Islet precursor cell (in vitro differentiated cells): ENCODE data around the gene MAP4K2.

Experiments
- DNase-seq: peaks from one replicate; pipeline ENCODE4 v3.0.0-alpha.2; 2018

The MAP4K2 gene

DNA sequence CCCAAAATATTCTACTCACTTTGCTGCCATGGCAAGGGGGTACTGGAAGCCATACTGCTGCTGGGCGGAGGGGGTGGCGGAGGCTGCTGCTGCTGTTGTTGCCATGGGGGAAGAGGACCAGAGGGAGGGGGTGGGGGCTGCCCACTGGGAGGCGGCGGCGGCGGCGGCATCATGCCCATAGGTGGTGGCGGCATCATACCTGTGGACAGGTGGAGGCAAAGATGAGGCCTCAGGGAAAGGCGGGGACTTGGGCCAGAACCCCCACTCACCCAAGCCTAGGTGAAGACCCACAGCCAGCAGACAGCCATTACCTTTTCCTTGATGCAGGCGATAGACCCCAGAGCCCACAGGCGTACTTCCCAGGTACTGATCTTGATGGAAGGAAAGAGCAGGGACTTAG lies 36.1 kb downstream of the MAP4K2 start:
- peak; percentile 45 for DNase-seq

DNA sequence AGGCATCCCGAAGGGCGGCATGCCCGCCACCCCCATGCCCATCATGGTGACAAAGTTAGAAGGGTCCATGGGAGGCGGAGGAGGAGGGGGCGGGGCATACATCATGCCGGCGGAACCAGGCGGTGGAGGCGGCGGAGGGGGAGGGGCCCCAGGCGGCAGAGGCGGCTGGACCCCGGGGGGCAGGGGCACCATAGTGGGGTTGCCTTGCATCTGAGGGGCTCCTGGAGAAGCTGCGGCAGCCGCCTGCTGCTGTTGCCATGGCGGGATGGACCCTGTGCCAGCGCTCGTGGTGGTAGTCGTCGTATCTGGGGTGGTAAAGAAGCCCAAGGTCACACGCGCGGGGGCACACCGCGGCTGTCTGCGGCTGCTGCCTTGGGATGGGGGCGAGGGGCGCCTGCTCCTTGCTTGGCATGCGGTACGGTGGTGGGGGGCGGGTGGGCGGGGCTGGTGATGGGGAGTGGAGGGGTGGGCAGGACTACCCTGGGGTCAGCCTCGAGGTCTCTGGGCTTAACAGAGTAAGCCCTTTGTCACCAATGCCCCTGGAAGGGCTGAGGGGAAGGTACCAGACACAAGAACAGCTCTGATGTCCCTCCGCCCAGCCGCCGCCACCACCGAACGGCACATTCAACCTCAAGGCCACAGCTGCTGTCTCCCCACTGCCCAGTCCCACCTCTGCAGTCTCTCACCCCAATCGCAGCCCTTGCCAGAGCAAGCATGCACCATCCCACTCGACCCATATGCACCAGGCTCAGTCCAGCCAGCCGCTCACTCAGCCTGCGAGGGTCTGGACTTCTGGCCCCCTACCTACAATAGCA lies 37.0 kb downstream of the MAP4K2 start:
- DNase-seq = peak; percentile 42

DNA sequence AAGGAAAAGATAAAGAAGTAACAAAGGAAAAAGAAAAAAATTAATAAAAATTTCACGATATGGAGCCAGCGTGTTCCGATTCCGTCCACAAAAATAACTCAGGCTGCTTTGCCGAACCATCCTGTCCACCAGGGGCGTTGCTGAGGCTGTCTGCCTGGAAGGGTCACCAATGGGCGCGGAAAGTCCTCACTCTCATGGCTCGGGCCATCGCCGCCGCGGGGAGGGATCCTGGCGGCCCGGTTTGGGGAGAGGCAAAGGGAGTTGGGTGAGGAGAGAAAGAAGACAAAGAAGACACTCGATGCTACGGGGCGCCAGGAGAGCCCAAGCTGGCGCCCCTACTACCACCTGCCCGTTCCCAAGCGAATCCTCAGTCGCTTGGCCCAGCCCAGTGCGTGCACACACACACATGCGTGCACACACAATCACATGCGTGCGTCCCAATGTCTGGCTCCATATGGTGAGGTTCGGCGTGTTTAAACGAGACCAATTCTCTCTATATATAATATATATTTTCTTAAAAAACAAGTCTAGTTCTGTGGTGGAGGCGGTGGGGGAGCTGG lies 37.6 kb downstream of the MAP4K2 start:
- peak; percentile 52 for DNase-seq

DNA sequence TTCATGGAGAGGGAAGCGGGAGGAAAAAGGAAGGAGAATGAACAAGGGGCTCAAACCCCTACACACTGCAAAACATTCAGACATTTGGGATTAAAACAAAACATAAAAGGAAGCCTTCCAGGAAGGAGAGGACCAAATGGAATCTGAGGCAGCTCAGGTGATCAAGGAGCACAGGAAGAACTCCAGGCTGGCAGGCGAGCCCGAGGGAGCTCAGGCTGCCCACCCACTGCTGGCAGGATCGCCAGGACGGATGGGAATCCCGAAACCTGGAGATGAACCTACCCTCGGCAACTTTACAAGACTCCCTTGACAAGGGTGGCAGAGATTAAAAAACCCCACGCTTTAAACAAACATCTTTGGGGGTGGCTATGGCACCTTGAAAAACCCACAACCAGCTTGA lies 38.3 kb downstream of the MAP4K2 start:
- DNase-seq = peak; percentile 26

DNA sequence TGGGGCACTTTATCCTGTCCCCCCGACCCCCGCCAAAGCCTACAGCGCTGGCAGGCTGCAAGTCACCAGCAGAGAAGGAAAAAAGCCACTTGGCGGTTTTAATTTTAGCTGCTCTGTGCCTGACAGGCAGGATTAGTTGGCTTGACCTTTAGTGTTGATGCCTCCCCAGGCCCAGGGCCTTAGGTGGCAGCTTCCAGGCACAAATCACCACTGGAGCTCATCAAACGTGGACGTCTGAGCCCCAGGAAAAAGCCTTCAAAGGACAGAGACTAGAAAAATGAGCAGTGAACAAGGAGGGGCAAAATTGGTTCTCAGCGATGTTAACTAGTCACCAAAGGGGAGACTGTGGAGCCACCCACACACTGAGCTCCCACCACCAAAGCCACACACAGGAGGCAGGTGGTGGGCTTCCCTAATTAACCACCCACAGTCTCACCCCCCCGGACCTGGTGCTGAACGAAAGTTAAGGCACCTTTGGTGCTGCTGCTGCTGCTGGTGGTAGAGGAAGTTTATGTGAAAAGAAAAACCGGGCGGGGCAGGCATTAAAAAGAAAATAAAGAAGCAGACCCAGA lies 38.9 kb downstream of the MAP4K2 start:
- no peak for DNase-seq

DNA sequence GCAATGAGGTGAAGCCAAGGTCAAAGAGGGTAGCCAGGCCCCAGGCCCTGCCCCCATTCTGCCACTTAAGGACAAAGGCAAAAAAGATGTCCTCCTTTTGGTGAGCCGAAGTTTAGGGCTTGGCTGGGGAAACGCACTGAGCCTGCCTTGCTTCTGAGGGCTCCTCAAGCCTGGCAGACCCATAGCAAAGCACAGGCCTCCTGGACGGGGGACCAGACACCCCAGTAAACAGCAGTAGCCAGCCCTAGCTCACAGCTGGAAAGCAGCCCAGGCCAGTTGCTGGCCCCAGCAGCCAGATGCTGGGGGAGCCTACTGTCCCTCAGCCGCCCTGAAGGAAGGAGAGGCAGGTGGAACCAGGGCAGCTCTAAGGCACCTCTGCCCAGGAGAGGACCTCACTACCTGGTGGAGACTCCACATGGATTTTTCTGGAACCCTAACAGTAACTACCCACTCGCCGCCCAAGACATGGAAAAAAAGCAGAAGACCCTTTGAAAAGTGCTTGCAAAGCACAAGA lies 39.4 kb downstream of the MAP4K2 start:
- DNase-seq = peak; percentile 43

DNA sequence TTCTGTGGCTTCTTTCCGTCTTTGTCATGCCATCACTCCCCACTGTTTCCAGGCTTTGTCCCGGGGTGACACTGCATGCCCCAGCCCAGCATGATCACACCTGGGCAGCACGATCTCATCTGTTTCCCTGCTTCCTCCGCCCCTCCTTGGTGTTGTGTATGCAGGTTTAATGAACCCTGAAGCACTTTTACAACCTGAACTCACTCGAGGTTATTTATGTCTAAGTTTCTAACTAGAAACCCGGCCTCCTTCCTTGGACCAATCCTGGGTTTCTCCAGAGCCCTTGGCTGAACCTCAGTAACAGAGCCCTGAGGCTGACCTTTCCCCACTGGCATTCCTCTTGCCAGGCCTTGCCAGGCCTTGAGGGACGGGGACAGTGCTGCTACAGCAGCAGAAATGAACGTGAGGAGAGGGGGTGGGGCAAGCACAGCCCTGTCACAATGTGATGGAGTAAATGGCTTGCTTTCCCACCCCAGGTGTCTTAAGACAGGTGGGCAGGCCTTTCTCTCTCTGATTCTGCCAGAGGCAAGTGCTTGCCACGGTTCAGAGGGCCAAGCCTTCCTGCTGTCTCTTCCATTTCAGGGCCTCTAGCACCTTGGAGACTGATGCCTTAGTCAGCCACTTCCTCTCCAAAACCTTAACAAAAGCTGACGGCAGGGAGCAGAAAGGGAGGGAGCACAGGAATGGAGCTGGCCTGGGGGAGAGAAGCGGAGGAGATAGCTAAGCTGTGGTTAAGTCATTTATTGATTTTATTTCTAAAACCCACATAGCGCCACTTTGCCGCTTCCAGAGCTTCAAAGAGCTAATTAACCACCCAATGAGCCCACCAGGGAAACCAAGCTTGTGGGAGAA lies 40.1 kb downstream of the MAP4K2 start:
- peak; percentile 49 for DNase-seq

DNA sequence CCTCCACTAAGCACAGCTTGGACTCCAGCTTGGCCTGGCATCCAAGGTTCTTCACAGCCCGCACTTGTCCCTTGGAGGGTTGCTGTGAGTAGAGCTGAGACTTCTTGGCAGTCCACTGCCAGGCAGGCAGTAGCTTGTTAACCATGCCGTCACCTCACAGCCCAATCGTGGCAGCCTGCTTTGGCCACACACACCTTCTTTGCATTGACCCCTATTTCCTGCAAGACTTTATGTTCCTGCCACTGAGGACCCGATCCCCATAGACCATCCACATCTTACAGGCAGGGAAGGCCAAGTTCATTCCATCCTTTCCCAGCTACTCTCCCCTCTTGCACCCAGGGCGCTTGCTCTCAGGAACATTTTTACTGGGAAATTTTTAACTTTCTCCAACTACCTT lies 40.7 kb downstream of the MAP4K2 start:
- no peak for DNase-seq

DNA sequence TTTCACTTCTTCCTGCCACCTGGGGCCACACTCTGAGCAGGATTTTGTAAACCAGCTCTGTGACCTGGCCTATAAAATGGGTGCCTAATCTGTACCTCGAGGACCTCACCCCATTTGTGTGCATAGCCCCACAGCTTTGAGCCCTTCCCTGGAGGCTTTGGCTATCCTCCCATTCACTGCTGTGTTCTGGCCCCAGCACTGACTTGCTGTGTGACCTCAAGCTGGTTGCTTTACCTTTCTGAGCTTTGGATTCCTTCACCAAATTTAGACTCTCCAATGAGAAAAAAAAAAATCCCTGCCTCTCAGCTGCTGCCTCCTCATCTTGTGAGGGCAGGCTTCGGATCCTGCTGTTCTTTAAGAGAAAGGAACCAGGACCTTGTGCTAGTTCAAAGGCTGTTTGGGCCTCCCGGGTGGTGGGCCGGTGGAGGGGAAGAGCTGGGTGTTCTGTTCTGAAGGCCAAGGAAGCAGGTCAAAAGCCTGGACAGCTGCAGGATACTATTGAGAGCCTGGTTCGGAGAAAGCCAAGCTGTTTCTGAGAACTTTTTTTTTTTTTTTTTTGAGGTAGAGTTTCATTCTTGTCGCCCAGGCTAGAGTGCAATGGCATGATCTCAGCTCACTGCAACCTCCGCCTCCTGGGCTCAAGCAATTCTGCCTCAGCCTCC lies 42.1 kb downstream of the MAP4K2 start:
- peak; percentile 47 for DNase-seq

DNA sequence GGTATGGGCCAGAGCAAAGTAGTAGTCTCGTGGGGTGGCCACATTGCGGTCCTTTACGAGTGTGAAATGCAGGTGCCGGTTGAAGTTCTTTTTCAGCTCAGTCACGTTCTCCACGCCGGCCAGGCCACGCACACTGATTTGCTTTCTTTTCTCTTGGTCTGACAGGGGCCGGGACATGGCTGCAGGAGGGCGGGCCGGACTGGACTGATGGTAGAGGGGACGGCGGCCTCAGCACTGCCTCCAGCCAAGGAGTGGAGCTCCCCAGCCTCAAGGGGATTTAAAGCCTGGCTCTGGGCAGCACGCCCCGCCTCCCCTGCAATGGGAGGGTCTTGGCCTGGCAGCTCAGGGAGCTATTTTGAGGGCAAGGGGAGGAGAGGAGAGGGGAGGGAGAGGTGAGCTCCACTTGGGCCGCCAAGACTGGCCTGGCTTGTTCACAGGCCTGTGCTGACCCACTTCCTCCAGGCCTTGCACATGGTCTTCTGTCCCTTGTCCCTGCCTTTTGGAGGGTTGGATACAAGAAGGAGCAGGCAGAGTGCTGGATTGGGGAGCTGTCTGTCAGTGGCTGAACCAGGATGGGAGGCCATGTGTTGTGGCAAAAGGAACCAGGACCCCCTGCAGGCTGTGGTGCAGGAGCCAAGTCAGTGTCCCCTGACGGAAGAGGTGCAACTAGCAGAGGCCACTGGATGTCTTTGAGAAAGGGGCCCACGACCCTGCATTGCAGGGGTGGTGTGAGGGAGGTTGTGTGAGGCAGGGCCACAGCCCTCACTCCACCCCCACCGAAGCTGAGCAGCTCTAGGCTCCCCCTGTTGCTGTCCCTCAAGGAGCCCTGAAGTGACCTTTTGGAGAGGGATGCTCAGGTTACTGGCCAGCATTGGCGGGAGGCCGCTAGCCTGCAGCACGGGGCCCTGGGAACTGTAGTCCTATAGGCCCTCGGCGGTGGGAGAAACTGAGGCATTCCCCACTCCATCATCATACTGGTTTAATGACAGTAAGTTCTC lies 43.0 kb downstream of the MAP4K2 start, which contains the start of gene PYGM:
PYGM (minus strand) TSS at position 253 of the 998 bp plus-strand sequence; CDS start at position 177, 76 bp downstream.
- peak; percentile 88 for DNase-seq

DNA sequence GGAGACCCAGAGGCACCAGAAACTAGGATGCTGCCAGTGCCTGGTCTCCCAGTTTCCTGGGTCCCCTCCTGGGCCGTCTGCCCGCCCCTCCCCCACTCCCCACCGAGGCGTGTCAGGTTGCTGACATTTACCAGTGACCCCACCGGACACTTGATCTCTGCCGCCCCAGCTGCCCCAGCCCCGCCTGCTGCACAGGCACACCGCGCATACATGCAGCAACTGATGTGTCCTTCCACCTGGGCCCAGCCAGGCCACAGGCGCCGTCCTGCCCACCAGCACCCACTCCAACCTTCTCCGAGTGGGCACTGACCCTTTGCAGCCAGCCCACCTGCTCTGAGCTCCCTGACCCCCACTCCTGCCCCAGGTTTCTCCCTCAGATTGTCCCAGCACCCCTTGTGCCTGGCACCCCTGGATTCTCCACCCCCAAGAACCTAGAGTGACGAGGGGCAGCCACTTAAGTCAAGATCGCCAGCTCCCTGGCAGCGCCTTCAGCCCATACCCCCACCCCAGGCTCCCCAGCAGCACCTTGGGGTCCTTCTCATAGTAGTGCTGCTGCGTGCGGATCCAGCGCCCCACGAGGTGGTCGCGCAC lies 43.8 kb downstream of the MAP4K2 start:
- peak; percentile 52 for DNase-seq

DNA sequence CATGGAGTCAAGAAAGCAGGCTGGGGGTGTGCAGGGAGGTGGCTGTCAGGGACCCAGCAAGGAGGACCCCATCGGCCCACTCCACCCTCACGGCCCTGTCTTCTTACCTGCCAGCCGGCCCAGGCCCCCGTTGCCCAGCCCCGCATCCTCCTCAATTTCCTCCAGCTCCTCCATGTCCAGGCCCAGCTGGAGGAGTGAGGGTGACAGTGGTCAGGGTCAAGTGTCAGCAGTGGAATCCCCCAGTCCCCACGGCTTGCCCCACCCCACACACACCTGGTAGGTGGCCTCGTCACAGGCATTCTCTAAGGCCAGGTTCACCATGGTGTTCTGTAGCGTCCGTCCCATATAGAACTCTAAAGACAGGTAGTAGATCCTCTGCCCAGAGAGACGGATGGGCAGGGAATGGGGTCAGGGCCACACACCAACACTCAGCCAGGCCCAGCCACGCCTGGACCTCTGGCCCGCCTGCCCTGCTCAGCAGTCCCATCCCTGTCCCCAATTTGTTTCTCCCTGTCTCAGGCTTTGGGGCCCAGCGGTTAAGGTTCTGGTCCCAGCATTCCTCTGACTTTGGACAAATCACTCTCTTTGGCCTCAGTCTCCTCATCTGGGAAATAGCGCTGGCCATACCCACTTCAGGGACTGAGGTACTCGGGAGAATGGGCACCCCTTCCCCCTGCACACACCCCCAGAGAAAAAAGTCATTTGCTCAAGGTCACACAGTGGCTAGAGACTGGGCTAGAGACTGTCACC lies 44.5 kb downstream of the MAP4K2 start:
- DNase-seq = peak; percentile 51

DNA sequence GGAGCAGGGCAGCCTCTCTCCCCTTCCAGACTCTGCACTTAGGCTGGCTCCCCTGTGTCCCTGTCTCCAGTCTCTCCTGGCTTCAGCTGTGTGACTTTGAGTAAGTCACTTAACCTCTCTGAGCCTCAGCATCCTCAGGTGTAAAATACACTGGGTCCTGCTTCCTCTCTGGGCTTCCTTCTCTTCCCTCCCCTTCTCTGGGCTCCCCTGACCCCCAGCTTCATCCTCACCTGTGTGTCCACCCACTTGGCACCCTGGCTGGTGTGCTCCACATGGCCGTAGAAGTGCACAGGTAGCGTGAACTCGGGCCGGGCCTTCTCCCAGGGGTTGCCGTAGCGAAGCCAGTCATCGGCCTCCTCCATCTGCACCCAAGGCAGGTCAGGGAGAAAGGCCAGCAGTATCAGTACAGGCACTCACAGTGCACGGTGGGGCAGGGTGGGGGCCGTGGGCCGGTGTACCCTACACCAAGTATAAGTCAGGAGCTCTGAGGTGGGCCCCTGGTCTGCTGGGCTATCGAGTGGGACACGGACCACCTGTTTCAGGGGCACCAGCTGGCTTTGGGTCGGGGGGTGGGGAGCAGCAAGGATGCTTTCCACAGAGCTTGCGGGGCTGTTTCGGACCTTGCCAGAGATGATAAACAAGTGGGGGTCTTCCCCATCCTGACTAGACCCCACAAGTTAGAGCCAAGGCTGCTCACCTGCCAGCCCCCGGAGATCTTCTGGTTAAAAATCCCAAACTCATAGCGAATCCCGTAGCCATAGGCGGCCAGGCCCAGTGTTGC lies 45.3 kb downstream of the MAP4K2 start:
- DNase-seq = peak; percentile 47

DNA sequence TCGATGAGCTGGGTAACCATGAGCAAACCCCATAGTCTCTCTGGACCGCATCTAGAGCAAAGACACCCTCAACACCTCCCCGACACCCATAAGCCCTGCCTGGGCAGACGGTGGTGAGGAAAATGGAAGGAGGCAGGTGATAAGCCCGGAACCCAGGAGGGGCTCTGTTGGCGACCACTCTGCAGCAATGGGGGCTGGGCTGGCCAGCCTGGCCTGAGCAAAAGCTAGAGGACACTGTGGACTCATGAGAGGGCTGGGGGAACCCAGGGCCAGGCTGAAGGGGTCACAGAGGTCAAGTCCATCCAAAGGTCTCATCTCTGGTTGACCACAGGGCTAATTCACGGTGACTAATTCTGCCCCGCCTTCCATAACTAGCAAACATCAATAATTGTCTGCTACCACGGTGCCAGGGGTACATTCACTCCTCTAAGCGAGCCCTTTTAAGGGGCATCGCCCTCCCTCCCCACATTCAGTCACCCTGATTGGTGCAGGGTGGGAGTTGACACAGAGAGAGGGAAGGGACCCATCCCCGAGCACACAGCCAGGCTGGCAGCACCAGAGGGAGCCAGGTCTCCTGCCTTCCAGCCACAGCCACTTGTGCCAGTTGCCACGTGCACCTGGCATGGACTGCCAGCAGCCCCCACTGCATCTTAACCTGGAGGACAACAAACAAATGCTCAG lies 47.2 kb downstream of the MAP4K2 start:
- DNase-seq = peak; percentile 46

DNA sequence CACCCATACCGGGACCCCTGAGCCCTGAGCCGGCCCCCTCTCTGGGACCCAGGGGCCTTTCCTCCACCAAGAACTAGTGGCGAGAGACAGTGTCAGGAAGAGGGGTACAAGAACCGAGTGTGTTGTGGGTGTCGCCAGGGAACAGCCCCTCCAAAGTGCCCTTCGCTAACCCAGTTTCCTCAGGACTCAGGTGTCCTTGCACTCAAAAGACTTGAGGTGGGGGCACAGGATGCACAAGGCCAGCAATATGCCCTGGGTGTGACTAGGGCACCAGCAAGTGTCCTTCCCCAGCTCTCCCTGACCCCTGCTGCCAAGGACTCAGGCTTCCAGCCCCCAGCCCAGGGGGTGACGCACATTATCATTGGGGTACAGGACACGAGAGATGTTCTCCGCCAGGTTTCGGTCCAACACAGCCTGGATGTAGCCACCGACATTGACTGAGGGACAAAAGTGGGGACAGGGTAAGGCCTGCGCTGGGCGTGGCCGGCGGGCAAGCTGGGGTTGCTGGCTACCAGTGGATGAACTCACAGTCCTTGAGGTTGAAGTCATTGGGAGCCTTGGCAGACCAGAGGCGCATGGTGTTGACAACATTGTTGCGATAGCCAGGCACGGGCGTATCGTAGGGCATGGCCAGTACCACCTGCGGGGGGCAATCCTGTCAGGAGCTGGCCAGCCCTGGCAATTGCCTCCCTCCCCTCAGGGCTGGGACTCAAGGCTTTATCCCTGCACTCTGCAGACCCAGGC lies 47.9 kb downstream of the MAP4K2 start:
- DNase-seq = peak; percentile 49

DNA sequence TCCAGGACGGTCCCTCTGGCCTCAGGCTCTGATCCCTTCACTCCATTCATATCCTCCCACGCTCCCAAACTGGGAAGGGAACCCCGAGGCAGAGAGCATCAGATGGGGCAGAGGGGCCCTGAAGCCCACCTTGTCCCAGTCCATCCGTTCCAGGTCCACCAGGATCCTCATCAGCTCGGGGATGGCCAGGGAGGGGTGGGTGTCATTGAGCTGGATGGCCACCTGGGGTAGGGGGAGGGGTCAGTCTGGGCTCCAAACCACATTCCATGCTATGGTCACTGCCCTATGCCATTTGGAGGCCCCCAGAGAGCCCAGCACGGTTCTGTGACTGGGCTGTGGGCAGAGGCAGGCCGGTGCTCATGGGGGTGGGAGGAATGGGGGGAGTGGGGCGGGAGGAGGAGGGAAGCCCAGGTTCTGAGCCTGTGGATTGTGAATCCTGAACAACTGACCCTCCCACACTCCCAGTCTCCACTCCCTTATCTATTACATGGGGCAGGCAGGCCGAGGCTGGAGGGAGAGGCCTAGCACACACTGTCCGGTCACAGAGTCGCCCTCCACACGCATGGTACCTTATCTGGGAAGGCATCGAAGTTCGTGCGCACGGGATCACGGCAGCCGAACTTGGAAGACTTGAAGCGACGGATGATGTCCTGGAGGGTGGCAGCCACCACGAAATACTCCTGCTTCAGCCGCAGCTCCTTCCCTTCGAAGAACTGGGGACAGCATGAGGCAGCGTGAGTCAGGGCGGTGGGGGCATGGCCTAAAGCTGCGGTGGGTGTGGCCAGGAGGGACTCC lies 48.7 kb downstream of the MAP4K2 start:
- DNase-seq = peak; percentile 49
